Fibroblast of the aortic adventitia (primary cell): ENCODE data around the gene SH3PXD2A. TPM values are rescaled to one million over a fixed set of nuclear protein-coding genes. Genes with fewer than 3 reads are reported as not detected.
A peak's percentile ranks its signal among the peaks of the same experiment; 100 is the strongest.

Source experiments
- DNase-seq: peaks from one replicate; pipeline ENCODE4 v3.0.0-alpha.2; 2010; ENCODE audit warnings: low read depth
- H3K4me3 ChIP-seq: 2 replicates; pipeline ENCODE4 v1.5.1; 2011; ENCODE audit warnings: low read depth, mild to moderate bottlenecking, control low read depth, low read length, moderate library complexity
- total RNA-seq: library from RNA; depleted of rRNA; stranded (reverse); fragments of >200 nt; gene quantifications from 2 replicates; pipeline ENCODE4 v1.2.3, GENCODE V29; 2012; ENCODE audit warnings: low replicate concordance
- TF ChIP-seq, protein P1 (sequence below): IDR thresholded peaks from 2 replicates; pipeline ENCODE4 v1.5.1; 2011; ENCODE audit warnings: mild to moderate bottlenecking, low read length, control low read depth, inconsistent platforms; ENCODE audit not compliant: insufficient read depth

Gene SH3PXD2A
- total RNA-seq, 1 donor: 20.4 TPM

DNA sequence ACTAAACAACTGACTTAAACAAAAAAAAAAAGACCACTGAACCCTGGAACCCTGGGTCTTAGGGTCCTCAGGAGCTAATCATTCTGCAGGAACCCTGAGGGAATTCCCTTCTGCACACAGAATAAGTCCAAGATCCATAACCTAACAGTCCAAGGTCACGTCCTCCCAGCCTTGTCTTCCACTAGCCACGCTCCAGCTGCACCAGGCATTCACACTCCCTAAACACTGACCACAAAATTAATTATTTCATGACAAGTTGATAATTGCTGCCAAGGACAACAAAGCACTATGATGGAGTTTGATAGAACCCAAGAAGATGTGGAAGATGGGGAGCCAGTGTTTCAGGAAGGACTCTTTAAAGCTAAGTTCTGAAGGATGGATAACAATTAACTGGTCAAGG lies 130.6 kb downstream of the SH3PXD2A start:
- no peak overlapping the region for H3K4me3 ChIP-seq
- TF ChIP-seq, protein P1, sequence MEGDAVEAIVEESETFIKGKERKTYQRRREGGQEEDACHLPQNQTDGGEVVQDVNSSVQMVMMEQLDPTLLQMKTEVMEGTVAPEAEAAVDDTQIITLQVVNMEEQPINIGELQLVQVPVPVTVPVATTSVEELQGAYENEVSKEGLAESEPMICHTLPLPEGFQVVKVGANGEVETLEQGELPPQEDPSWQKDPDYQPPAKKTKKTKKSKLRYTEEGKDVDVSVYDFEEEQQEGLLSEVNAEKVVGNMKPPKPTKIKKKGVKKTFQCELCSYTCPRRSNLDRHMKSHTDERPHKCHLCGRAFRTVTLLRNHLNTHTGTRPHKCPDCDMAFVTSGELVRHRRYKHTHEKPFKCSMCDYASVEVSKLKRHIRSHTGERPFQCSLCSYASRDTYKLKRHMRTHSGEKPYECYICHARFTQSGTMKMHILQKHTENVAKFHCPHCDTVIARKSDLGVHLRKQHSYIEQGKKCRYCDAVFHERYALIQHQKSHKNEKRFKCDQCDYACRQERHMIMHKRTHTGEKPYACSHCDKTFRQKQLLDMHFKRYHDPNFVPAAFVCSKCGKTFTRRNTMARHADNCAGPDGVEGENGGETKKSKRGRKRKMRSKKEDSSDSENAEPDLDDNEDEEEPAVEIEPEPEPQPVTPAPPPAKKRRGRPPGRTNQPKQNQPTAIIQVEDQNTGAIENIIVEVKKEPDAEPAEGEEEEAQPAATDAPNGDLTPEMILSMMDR: no peak
- DNase-seq: peak; percentile 14

DNA sequence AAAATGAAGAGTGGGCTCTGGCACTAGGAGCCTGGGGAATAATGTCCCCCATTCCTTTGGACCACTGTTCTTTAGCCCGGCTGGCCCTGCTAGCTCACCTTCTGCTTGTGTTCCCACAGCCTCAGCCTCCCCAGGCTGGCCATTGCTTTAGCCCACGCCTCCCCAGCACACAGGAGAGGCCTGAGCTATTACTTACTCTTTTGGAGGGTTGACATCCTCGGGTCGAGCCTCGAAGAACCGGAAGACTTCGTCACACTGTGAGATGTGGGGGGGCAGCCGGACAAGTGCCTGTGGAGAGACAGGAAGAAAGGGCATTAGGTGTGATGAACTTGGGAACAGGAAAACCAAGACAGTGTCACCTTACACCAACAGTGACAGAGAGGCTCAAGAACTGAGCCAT lies 131.3 kb downstream of the SH3PXD2A start:
- no peak overlapping the region for H3K4me3 ChIP-seq
- no peak for DNase-seq
- TF ChIP-seq, protein P1: no peak

DNA sequence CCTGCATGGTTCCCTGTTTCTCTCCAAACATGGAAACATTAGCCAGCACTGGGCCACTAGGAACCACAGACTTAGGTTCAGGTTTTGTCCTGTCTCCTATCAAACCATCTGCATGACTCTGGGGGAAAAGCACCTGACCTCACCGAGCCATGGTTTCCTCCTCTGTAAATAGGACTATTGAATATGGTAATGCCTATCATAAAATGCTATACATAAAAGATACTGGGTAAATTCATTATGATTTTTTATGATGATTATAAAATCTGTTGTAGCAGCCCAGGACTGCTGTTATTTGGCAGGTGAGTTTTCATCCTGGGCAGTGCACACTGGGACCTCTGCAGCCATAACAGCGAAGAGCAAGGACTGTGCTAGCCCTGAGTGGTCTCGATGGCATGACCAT lies 131.8 kb downstream of the SH3PXD2A start:
- TF ChIP-seq, protein P1: no peak
- no peak overlapping the region for H3K4me3 ChIP-seq
- DNase-seq: no peak

DNA sequence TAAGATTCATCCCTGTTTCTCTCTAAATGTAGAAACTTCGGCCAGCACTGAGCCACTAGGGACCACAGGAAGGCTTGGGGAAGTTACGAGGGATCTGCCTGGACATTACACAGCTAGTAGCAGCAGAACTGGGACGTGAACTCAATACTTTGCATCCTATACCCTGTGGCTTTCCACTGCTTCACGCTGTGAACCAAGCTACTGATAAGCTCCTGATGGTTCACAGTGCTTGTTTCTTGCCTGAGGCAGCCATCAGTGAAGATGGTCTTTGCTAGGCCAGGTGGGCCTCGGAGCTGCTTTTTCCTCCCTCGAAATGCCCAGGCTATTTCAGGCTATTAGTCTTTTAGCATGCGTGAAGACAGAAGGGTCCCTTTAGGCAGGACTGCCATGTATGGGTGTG lies 132.7 kb downstream of the SH3PXD2A start:
- no peak overlapping the region for H3K4me3 ChIP-seq
- no peak for DNase-seq
- TF ChIP-seq, protein P1: no peak

DNA sequence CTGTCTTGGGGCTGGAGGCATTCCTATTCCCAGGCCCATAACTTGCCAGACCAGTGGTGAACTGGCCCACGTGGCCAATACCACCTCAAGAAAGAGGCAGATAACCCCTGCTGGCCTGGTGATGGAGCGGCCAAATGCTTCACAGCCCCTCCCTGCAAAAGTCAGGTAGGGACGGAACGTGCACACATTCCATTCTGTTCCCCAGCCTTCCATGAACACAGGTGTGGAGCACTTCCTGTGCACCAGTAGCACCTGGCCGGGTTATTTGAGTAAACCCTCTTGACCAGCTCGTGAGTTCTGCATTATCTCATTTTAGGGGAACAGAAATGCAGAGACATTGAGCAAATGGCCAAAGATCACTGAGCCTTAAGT lies 134.4 kb downstream of the SH3PXD2A start:
- DNase-seq: no peak
- H3K4me3 ChIP-seq: no peak overlapping the region
- TF ChIP-seq, protein P1: no peak

DNA sequence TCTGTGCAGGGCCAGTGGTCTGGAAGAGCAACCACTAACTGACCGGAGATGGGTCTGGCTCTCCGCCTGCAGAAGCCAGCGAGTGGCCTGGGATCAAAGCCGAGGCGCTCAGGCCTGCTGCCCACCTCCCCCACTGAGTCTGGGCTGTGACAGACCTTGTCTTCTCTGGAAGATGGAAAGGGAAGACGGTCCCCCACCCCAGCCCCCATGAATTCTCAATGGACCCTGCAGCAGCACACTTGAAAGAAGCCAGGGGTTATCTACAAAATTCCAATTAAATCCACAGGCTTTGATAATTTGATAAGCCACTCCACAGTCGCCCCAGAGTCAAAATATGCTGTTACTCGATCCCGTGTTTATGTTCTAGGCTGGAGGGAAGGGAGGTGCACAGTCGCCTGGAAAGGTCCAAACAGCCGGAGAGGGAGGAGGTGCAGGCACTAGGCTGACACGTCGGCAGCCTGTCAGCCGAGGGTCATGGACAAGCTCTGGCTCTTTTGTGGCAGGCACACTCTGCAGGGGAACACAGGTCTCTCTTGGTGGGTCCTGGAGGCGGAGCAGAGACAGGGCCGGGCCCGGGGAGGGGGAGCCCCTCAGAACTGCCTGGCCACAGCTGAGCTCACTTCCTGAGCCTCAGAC lies 134.9 kb downstream of the SH3PXD2A start:
- DNase-seq: no peak
- TF ChIP-seq, protein P1: no peak
- H3K4me3 ChIP-seq: no peak overlapping the region

DNA sequence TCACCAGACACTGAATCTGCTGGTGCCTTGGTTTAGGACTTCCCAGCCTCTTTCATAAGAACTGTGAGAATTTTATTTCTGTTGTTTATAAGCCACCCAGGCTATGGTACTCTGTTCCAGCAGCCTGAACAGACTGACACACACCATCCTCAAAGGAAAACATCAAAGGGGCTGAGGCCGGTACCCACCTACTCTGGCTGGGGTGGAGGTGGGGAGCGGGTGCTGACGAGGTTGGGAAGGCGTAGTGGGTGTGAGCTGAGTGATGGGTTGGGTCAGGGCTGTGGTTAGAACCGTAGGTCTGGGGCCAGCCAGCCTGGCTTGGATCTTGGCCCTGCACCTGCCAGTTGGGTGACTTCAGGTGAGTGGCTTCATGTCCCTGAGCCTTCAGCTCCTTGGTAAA lies 136.3 kb downstream of the SH3PXD2A start:
- DNase-seq: no peak
- no peak overlapping the region for H3K4me3 ChIP-seq
- TF ChIP-seq, protein P1: no peak
